NCI-H146 treated with DMSO at 0.1 percent for 48 hours (cell line): ENCODE data around the gene COA1.
"Not testable (repeated sequence)": the region's sequence is repeated elsewhere in the genome, so short reads cannot be mapped to it uniquely, and the experiment has no call there.

Experiments used
- DNase-seq: peaks from one replicate; lab custom pipeline; 2025; ENCODE audit not compliant: unreplicated experiment; lab: John Stamatoyannopoulos, UW

The COA1 gene

GRCh38 chr7:43758822-43759683 is 29.7 kb upstream of the COA1 start:
- DNase-seq: no peak

GRCh38 chr7:43758029-43758821 is 28.9 kb upstream of the COA1 start, which contains the start of gene BLVRA:
Gene BLVRA, plus strand, starts transcription at chr7:43758680. Its CDS starts 12,479 bp downstream, at chr7:43771159.
- no peak for DNase-seq

- DNase-seq: no peak
These were observed 27.9 kb upstream of the COA1 start for GRCh38 chr7:43757073-43757720.

- no peak for DNase-seq
These were observed 27.2 kb upstream of the COA1 start for GRCh38 chr7:43756368-43757072.

GRCh38 chr7:43754596-43754995 is 25.3 kb upstream of the COA1 start:
- no peak for DNase-seq

- no peak for DNase-seq
These were observed 24.5 kb upstream of the COA1 start for GRCh38 chr7:43753843-43754242.

GRCh38 chr7:43753271-43753810 is 24.0 kb upstream of the COA1 start:
- DNase-seq: no peak

- no peak for DNase-seq
These were observed 23.1 kb upstream of the COA1 start for GRCh38 chr7:43752411-43752810.

GRCh38 chr7:43750016-43750887 is 20.9 kb upstream of the COA1 start:
- DNase-seq: no peak

- DNase-seq: no peak
These were observed 20.1 kb upstream of the COA1 start for GRCh38 chr7:43749383-43749940.

- no peak for DNase-seq
These were observed 18.2 kb upstream of the COA1 start for GRCh38 chr7:43747328-43748105.

- DNase-seq: no peak
These were observed 13.4 kb upstream of the COA1 start for GRCh38 chr7:43742692-43743091.

- DNase-seq: no peak
These were observed 8.3 kb upstream of the COA1 start for GRCh38 chr7:43737467-43738127.

GRCh38 chr7:43735802-43736603 is 6.7 kb upstream of the COA1 start:
- DNase-seq: no peak

- DNase-seq: no peak
These were observed 6.1 kb upstream of the COA1 start for GRCh38 chr7:43735403-43735801.

- DNase-seq: not testable (repeated sequence)
These were observed 5.4 kb upstream of the COA1 start for GRCh38 chr7:43734575-43735332.

GRCh38 chr7:43731494-43731893 is 2.2 kb upstream of the COA1 start:
- DNase-seq: not testable (repeated sequence)
